NOMO-1 treated with DMSO at 0.1 percent for 48 hours (cell line): Measurements from ENCODE around the gene C11orf68.

Source experiments
- DNase-seq: peaks from one replicate; lab custom pipeline; 2025; ENCODE audit not compliant: unreplicated experiment; lab: John Stamatoyannopoulos, UW

C11orf68 gene

GRCh38 chr11:65872586-65873317, 46.1 kb downstream of the C11orf68 start, which contains the start of gene EFEMP2:
Gene EFEMP2 (minus strand): TSS chr11:65872800. CDS start chr11:65872354, 446 bp downstream.
- no peak for DNase-seq

GRCh38 chr11:65871811-65872548, 46.9 kb downstream of the C11orf68 start:
- DNase-seq = no peak

GRCh38 chr11:65870706-65871681, 47.9 kb downstream of the C11orf68 start:
- no peak for DNase-seq

- DNase-seq = no peak
Observed at GRCh38 chr11:65870307-65870658, 48.6 kb downstream of the C11orf68 start.

- DNase-seq = no peak
Observed at GRCh38 chr11:65869643-65870306, 49.1 kb downstream of the C11orf68 start.

- DNase-seq = no peak
Observed at GRCh38 chr11:65868907-65869306, 50.0 kb downstream of the C11orf68 start.

GRCh38 chr11:65868076-65868667, 50.7 kb downstream of the C11orf68 start:
- DNase-seq = no peak

GRCh38 chr11:65867284-65868071, 51.4 kb downstream of the C11orf68 start:
- no peak for DNase-seq
